Measurements from ENCODE around the gene SLC17A7. TPM values are rescaled to one million over a fixed set of nuclear protein-coding genes. Genes with fewer than 3 reads are reported as not detected.
A peak's percentile ranks its signal among the peaks of the same experiment; 100 is the strongest.

SLC17A7 gene
- total and polyA plus RNA-seq, 9 of the 15 experiments (the other 6 are each of a cell fraction or from before 2014, with no cell fraction given) = 1.1 to 15.7 (median 2.4) TPM

DNA sequence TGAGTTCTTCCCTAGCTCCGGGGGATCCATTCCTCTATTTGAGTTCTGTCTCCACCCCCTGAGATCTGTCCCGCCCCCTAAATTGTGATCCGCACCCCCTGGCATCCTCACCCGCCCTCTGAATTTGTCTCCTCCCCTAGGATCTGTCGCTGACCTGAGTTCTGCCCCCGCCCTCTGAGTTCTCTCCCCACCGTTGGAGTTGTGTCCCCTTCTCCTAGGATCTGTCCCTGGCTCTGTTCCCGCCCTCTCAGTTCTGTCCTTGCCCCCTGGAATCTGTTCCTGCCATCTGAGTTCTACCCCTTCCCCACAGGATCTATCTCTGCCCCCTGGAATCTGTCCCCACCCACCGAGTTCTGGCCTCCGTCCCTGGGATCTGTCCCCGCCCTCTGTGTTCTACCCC is 1.0 kb upstream of the SLC17A7 start:
- no peaks in the 10 kb centered on the region for H3K9me1 ChIP-seq (ENCODE audit: control insufficient read depth, insufficient read depth, low read length)
- FAIRE-seq (no peak), ATAC-seq (no peak; the same call in 2 of the 3 replicates), DNase-seq (ENCODE audit: extremely low read depth in 1 of 4, low spot score in 3 of 4) (no peak)
- peaks cover 12% of the 10 kb centered on the region; the same call in 1 of the 3 replicates for H3K36me3 ChIP-seq (ENCODE audit: control insufficient read depth, insufficient read depth, low read length)
- ChIA-PET POLR2A (interaction anchor here (1.3 to 3.7 kb wide), 2 partner anchors 11 to 46 kb away, joined by 3 to 14 read pairs; no protein-coding TSS in a partner anchor), CTCF (ENCODE audit: low intra/inter-chr PET ratio) (interaction anchor here (0.7 to 3.1 kb wide), 2 partner anchors 50 to 238 kb away, joined by 3 to 59 read pairs; no protein-coding TSS in a partner anchor)
- H3K4me2 ChIP-seq (ENCODE audit: insufficient read depth, low read length) = peak overlapping the region; percentile 87
- TF ChIP-seq E2F3 (CRISPR knock-in tag; IDR thresholded peaks at IDR 0.05) = no peak
- TF ChIP-seq CREBBP (IDR thresholded peaks at IDR 0.05; ENCODE audit: low read depth, low read length) = no peak
- no peak for TF ChIP-seq E2F6 (IDR thresholded peaks at IDR 0.05; ENCODE audit: borderline replicate concordance in 1 of 2, extremely low read depth in 1 of 2, insufficient read depth in 1 of 2, insufficient read length in 1 of 2, low read depth in 1 of 2, low read length in 1 of 2, poor library complexity in 1 of 2, severe bottlenecking in 1 of 2)
- no peak for TF ChIP-seq ZNF232 (CRISPR knock-in tag; IDR thresholded peaks at IDR 0.05)
- no peak for TF ChIP-seq EWSR1 (IDR thresholded peaks at IDR 0.05; ENCODE audit: borderline replicate concordance, low read depth, partially characterized antibody)
- TF ChIP-seq ZNF277 (CRISPR knock-in tag; IDR thresholded peaks at IDR 0.05; ENCODE audit: borderline replicate concordance) = no peak
- TF ChIP-seq CC2D1A (IDR thresholded peaks at IDR 0.05) = no peak
- TF ChIP-seq, protein P1, sequence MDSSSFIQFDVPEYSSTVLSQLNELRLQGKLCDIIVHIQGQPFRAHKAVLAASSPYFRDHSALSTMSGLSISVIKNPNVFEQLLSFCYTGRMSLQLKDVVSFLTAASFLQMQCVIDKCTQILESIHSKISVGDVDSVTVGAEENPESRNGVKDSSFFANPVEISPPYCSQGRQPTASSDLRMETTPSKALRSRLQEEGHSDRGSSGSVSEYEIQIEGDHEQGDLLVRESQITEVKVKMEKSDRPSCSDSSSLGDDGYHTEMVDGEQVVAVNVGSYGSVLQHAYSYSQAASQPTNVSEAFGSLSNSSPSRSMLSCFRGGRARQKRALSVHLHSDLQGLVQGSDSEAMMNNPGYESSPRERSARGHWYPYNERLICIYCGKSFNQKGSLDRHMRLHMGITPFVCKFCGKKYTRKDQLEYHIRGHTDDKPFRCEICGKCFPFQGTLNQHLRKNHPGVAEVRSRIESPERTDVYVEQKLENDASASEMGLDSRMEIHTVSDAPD (CRISPR knock-in tag; IDR thresholded peaks at IDR 0.05) = no peak
- TF ChIP-seq, protein P2, sequence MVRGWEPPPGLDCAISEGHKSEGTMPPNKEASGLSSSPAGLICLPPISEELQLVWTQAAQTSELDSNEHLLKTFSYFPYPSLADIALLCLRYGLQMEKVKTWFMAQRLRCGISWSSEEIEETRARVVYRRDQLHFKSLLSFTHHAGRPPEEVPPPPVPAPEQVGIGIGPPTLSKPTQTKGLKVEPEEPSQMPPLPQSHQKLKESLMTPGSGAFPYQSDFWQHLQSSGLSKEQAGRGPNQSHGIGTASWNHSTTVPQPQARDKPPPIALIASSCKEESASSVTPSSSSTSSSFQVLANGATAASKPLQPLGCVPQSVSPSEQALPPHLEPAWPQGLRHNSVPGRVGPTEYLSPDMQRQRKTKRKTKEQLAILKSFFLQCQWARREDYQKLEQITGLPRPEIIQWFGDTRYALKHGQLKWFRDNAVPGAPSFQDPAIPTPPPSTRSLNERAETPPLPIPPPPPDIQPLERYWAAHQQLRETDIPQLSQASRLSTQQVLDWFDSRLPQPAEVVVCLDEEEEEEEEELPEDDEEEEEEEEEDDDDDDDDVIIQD (CRISPR knock-in tag; IDR thresholded peaks at IDR 0.05) = no peak
- no peak for TF ChIP-seq PML (IDR thresholded peaks at IDR 0.05; ENCODE audit: low read length)
- TF ChIP-seq RBM34 (IDR thresholded peaks at IDR 0.05; ENCODE audit: borderline replicate concordance, insufficient read depth, low read length) = no peak
- no peak for TF ChIP-seq EP300 (IDR thresholded peaks at IDR 0.05; ENCODE audit: low read length)
- TF ChIP-seq NR1H2 (CRISPR knock-in tag; IDR thresholded peaks at IDR 0.05) = no peak
- peaks cover 7 to 19% of the 10 kb centered on the region in 2 experiments; a peak in 4 of 5 replicates for H3K27me3 ChIP-seq (ENCODE audit: control insufficient read depth in 2 of 2, insufficient read depth in 2 of 2, low read length in 2 of 2)
- in situ Hi-C loops (cut with MboI) (no loop called here), intact Hi-C loops (cut with micrococcal nuclease) (loop anchor here (2.0 to 10.0 kb wide), 3 partner anchors 20 to 290 kb away; partner anchors contain the start of gene PTH2)
- peak overlapping the region; percentile 84 for H3K4me3 ChIP-seq
- no TSS peak for BruUV-seq (replicated peaks)
- H3K27ac ChIP-seq (ENCODE audit: extremely low read depth, low read depth, low read length) = peak overlapping the region; percentile 58; the same call in 2 of the 3 replicates
- H4K20me1 ChIP-seq (replicated peaks; ENCODE audit: control insufficient read depth, insufficient read depth, low read length) = no peaks in the 10 kb centered on the region
- peak overlapping the region in 1 of 2 experiments; percentile 89; a peak in 1 of 4 replicates for H3K9ac ChIP-seq (ENCODE audit: insufficient read depth in 1 of 2, low read depth in 2 of 2, low read length in 2 of 2)
- peaks cover 25 to 47% of the 10 kb centered on the region in 2 experiments; a peak in 4 of 5 replicates for H3K4me1 ChIP-seq (replicated peaks in 1 of 2; ENCODE audit: control insufficient read depth in 2 of 2, insufficient read depth in 2 of 2, low read length in 2 of 2)
- 0% methylated on average over 7 of the region's 11 CpGs for whole genome bisulfite sequencing (ENCODE audit: insufficient coverage, low coverage, missing lambda C conversion rate)
- no peaks in the 10 kb centered on the region for H3K79me2 ChIP-seq (ENCODE audit: control insufficient read depth, insufficient read depth, low read length)
- peak overlapping the region; percentile 97 for H2AFZ ChIP-seq (ENCODE audit: low read depth, low read length)
- H3K9me3 ChIP-seq (replicated peaks; ENCODE audit: control insufficient read depth, insufficient read depth, low read depth, low read length) = no peaks in the 10 kb centered on the region
